Colonic mucosa (tissue), 4 donors: ENCODE measurements around the gene S1PR4. TPM values are rescaled to one million over a fixed set of nuclear protein-coding genes. Genes with fewer than 3 reads are reported as not detected.

ENCODE experiments used
- DNase-seq: peaks from one replicate; pipeline ENCODE4 v3.0.0-alpha.2; 2020
- H3K27ac ChIP-seq: fragments of 200-600 bp; one replicate; pipeline ENCODE4 v1.8.0; 2021
- H3K27me3 ChIP-seq: fragments of 200-600 bp; one replicate; pipeline ENCODE4 v1.8.0; 2021
- H3K36me3 ChIP-seq: fragments of 200-600 bp; one replicate; pipeline ENCODE4 v1.8.0; 2021
- H3K4me1 ChIP-seq: fragments of 200-600 bp; one replicate; pipeline ENCODE4 v1.8.0; 2021; ENCODE audit warnings: mild to moderate bottlenecking
- H3K4me3 ChIP-seq: fragments of 200-600 bp; one replicate; pipeline ENCODE4 v1.8.0; 2021
- H3K9ac ChIP-seq, 2 donors: one replicate each; pipeline ENCODE4 v1.7.0; 2013; ENCODE audit warnings: control low read depth in 2 of 2, low read depth in 2 of 2, low read length in 2 of 2
- H3K9me3 ChIP-seq: fragments of 200-600 bp; one replicate; pipeline ENCODE4 v1.8.0; 2021
- CTCF ChIP-seq: fragments of 200-600 bp; IDR thresholded peaks from one replicate; pipeline ENCODE4 v1.8.0; 2022; ENCODE audit warnings: antibody characterized with exemption, mild to moderate bottlenecking
- intact Hi-C: fragments of 100-400 bp; cut with DNase I; formaldehyde crosslinking; loops from one replicate; pipeline ENCODE4 v1.14.1; 2022
- total RNA-seq, 2 donors: library from RNA; stranded (reverse); fragmentation: NEBNext Ultra II Directional in 1 of 2; extraction: Animal tissue kit (Norgen Biotek cat#: 25700) in 1 of 2; gene quantifications; one replicate each; pipeline ENCODE4 v1.2.1, GENCODE V29; 2021
- donor health status: healthy.
- donor health status: DM: no; HTN: no; CAD: no.
- donor health status: DM: no; HTN: no; CAD: no.

The S1PR4 gene
- total RNA-seq, 2 donors from 2014 or later, result 0.96 to 1.1 TPM

- peak within 1 kb of the TSS; percentile 40 to 56 for H3K9ac ChIP-seq
Observed at GRCh38 chr19:3135961-3136683, 42.4 kb upstream of the S1PR4 start, which contains the start of gene GNA15. GNA15 (plus strand) TSS chr19:3136033; CDS start chr19:3136451, 418 bp downstream.

DNA sequence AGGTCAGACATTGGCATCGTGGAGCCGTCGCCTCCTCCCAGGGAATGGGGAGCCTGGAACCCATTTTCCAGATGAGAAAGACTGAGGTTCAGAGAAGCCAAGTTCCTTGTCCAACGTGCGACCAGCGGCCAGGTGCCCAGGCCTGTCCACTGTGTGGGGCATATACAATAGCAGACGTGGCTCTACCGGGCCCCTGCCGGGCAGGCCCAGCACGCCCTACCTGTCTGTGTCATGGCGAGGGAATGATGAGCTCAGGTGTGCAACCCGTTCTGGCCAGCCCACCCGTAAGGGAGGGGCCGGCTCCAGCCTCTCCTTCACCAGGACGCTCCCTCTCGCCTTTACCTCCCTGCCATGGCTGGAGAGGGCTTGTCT, 41.9 kb upstream of the S1PR4 start:
- Histone ChIP-seq H3K9ac (peak overlapping the region; percentile 40 to 56), H3K9me3 (no peaks in the 10 kb centered on the region), H3K27me3 (no peaks in the 10 kb centered on the region), H3K4me1 (no peaks in the 10 kb centered on the region), H3K36me3 (no peaks in the 10 kb centered on the region), H3K27ac (no peak overlapping the region), H3K4me3 (peak overlapping the region; percentile 50)
- intact Hi-C loops, result no loop called here
- no peak for DNase-seq
- no peak for TF ChIP-seq CTCF

More at GRCh38 chr19:3135961-3136683, 42.4 kb upstream of the S1PR4 start, which contains the start of gene GNA15:
- Histone ChIP-seq H3K27me3 (no peaks in the 10 kb centered on the region), H3K36me3 (no peaks in the 10 kb centered on the region), H3K9me3 (no peaks in the 10 kb centered on the region), H3K4me3 (peak within 1 kb of the TSS; percentile 50), H3K27ac (no peak within 1 kb of the TSS), H3K4me1 (no peaks in the 10 kb centered on the region)
- intact Hi-C loops, result no loop called here
- TF ChIP-seq CTCF, result no peak
- DNase-seq, result peak; percentile 53

DNA sequence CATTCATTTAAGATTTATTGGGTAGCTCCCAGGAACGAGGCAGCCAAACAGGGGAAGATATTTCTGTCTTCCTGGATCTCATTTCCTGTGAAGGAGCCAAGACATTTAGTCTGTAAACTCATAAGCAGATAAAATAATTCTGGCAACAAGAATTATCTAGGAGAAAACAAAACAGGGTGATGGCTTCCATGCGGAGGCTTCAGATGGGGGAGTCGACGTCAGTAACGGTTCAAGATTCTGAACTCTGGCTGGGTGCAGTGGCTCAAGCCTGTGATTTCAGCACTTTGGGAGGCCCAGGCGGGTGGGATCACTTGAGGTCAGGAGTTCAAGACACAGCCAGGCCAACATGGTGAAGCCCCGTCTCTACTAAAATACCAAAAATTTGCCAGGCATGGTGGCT, 41.5 kb upstream of the S1PR4 start:
- Histone ChIP-seq H3K4me1 (no peaks in the 10 kb centered on the region), H3K9me3 (no peaks in the 10 kb centered on the region), H3K9ac (peak overlapping the region in 1 of 2 donors; percentile 27), H3K36me3 (no peaks in the 10 kb centered on the region), H3K4me3 (peak overlapping the region; percentile 50), H3K27me3 (no peaks in the 10 kb centered on the region), H3K27ac (no peak overlapping the region)
- intact Hi-C loops, result no loop called here
- DNase-seq, result no peak
- no peak for TF ChIP-seq CTCF

DNA sequence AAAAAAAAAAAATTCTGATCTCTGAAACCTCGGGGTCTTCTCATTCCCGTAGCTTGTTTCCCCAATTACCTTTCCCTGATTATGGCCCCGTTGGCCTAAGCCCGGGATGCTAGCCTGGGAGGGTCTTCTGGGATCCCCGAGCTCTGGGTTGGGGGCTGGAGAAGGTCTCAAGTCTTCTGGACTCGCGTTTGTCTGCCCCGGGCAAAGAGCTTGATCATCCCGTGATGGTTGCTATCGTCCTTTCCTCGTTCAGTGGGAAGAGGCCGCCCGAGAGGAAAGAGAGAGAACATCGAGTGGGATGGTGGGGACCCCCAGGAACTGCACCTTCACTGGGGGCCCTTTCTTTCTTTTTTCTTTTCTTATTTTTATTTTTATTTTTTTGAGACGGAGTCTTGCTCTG, 40.3 kb upstream of the S1PR4 start:
- no peak for DNase-seq
- no peak for TF ChIP-seq CTCF
- no peaks in the 10 kb centered on the region for H3K4me1 ChIP-seq
- no peak overlapping the region for H3K4me3 ChIP-seq
- no peaks in the 10 kb centered on the region for H3K9me3 ChIP-seq
- H3K27me3 ChIP-seq, result no peaks in the 10 kb centered on the region
- H3K9ac ChIP-seq, result no peak overlapping the region
- intact Hi-C loops, result no loop called here
- H3K36me3 ChIP-seq, result no peaks in the 10 kb centered on the region
- H3K27ac ChIP-seq, result no peak overlapping the region

- no peak for DNase-seq
- H3K9me3 ChIP-seq, result no peaks in the 10 kb centered on the region
- intact Hi-C loops, result no loop called here
Observed at GRCh38 chr19:3140667-3141038, 37.9 kb upstream of the S1PR4 start.

More at GRCh38 chr19:3140667-3141038, 37.9 kb upstream of the S1PR4 start:
- H3K27ac ChIP-seq, result peak overlapping the region; percentile 34
- no peaks in the 10 kb centered on the region for H3K36me3 ChIP-seq
- H3K27me3 ChIP-seq, result no peaks in the 10 kb centered on the region
- H3K4me3 ChIP-seq, result no peak overlapping the region
- TF ChIP-seq CTCF, result no peak
- H3K4me1 ChIP-seq, result no peaks in the 10 kb centered on the region
- H3K9ac ChIP-seq, result no peak overlapping the region
